Activated naive CD4-positive, alpha-beta T cell treated with Interleukin-2 at 50 U/mL for 16 hours (primary cell): ENCODE measurements around the gene MINK1.
"Not testable (repeated sequence)": the region's sequence is repeated elsewhere in the genome, so short reads cannot be mapped to it uniquely, and the experiment has no call there.

Source experiments
- DNase-seq: peaks from one replicate; pipeline ENCODE4 v3.0.0-alpha.2; 2020

Gene MINK1

DNA sequence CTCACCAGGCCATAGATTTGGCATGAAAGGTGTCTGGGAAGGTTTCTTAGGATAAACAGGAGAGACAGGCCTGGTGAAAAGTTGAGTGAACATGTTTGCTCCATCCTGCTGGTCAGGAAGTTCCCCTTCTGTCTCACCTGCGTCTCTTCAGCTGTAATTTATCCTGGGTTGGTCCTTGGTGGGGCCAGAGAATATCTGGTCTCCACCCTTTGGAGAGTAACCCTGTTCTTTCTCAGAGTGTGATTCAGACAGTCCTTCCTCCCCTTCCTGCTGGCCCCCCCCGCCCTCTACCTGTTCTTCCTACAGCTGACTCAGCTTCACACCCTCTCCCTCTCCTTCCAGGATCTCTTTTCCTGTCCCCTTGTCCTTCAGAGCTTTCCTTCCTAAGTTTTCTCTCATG is 17.1 kb downstream of the MINK1 start:
- no peak for DNase-seq

DNA sequence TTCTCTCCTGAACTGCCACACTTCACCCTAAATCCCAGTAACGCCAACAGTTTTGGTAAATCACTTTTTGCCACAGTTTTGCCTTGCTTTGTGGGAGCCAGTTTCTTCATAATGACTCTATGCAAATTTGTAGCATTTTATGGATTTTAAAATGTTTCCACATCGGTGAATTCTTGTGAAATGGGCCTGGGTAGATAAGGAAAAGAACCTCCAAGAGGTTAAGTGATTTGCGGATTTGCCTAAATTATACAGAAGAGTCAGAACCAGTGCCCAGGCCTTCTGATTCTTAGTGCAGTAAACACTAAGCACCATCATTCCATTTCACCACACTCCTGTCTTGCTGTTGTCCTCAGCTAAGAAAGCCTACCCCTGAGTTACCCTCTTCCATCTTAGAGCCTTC is 17.9 kb downstream of the MINK1 start:
- DNase-seq: no peak

DNA sequence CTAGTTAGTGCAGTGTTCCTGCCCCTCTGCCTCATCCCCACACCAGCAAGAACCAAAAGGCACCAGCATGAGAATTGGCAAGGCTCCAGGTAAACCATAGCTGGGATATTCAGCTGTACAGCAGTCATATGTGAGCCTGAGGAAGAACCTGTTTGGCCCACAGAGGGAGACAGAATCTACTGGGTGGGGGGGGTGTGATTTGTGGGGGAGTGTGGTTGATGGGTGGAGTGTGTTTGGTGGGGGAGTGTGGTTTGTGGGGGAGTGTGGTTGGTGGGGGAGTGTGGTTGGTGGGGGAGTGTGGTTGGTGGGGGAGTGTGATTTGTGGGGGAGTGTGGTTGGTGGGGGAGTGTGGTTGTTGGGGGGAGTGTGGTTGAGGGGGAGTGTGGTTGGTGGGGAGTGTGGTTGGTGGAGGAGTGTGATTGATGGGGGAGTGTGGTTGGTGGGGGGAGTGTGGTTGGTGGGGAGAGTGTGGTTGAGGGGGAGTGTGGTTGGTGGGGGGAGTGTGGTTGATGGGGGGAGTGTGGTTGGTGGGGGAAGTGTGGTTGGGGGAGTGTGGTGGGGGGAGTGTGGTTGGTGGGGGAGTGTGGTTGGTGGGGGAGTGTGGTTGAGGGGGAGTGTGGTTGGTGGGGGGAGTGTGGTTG is 19.5 kb downstream of the MINK1 start:
- no peak for DNase-seq

DNA sequence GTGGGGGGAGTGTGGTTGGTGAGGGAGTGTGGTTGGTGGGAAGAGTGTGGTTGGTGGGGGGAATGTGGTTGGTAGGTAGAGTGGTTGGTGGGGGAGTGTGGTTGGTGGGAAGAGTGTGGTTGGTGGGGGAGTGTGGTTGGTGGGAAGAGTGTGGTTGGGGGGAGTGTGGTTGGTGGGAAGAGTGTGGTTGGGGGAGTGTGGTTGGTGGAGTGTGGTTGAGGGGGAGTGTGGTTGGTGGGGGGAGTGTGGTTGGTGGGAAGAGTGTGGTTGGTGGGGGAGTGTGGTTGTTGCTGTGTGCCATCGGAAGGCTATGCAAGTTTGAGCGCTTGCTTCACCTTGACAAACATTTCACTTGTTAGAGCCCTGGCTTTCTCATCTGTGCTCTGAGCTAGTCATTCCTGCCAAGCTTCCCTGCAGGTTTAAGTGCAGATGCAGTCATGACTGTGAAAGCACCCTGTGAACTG is 20.1 kb downstream of the MINK1 start:
- DNase-seq: no peak

DNA sequence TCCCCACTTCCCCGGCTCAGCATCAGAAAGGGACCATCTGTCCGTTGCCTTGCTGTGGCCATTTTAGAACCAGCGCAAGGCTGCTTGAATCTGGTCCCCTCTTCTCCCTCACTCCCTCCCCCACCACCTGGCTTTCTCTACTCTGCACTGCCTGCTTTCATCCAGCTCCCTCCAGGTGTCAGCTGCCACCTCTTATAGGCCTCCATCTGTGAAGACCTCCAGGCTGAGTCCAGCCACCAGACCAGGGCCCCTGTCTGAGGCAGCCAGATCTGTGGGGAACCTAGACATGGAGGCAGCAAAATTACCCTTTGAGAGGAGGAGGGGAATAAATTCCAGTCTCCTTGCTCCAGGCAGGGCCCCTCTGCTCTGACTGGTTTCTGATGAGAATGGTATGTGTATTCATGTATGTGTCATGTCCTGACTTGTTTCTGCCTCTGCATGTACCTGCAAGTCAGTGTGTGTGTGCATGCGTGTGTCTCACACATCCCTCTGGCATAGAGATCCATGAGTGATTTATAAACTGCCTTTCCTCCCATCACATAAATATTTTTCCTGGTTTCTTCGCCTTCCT is 21.1 kb downstream of the MINK1 start:
- DNase-seq: no peak

DNA sequence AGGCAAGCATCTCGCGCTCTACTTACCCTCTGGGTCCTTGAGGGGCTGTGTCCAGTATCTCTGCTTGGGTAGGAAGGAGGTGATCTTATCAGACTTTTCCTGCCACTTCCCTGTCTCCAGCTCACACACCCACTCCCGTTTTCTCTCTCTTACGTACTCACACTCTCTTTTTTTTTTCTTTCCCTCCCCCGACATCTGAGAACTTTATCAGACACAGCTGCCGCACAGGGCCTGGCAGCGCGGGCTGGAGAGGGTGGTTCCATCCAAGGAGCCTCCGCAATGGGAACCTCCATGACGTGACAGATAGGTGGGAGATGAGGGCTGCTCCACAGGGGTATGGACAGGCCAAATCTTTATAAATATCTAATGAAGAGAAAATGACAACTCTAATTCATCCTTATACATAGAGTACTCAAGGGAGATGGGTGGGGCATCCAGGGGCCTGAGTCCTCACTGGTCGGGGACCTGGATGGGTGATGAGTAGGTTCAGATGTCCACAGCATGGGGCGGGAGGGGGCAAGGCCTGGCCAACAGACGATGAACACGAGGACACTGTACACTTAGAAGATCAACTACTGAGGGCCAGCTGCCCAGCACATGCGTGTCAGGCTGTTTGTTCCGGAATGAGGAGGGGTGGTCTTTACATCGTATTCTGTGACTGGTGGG is 23.3 kb downstream of the MINK1 start:
- DNase-seq: no peak

GRCh38 chr17:4856937-4857314 is 23.8 kb downstream of the MINK1 start:
- no peak for DNase-seq

GRCh38 chr17:4857347-4857746 is 24.2 kb downstream of the MINK1 start:
- DNase-seq: not testable (repeated sequence)

GRCh38 chr17:4858068-4858881 is 25.1 kb downstream of the MINK1 start:
- DNase-seq: no peak

DNA sequence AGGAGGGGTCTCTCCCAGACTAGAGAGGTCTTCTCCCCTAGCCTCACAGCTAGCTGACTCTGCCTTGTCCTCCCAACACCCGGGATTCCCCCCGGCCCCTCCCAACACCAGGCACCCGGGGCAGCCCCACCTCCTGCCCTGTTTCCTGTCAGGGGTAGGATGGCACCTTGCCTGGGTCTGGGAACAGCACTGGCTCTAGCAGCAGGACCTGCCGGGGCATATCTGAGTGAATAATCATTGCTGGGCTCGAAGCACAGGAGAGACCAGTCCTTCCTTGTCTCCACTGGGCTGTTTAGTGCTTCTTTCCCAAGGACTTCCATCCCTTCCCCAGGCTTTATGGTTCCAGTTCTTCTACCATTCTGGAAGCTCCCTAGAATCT is 25.7 kb downstream of the MINK1 start:
- no peak for DNase-seq

DNA sequence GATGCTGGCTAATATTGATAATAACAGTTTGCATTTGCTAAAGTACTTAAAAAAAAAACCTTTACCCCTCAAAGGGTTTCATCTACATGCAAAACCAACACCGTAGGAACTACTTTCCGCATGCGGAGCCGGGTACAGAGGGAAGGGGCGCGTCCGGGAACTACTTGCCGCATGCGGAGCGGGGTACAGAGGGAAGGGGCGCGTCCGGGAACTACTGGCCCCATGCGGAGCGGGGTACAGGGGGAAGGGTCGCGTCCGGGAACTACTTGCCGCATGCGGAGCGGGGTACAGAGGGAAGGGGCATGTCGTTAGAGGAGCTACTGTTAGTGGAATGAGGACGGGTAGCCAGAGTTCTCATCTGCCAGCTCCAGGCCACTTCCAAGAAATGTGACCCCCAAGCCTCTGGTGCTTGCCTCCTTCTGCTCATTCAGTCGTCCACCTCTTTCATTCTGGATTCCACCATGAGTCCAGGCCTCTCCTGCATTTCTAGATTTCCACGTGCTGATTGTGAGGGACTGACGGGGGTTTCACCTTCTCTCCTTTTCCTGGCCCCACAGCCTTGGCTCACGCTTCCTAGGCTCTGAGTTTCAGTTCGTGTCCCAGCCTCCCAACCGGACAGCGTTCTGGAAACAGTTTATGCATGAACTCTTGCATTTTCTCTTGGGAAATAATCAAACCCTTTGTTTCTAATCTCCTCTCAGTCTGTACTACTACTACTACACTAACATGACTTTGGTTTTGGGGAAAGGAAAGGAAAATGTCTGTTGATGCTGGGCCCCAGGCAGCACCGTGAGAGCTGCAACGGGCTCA is 26.9 kb downstream of the MINK1 start:
- DNase-seq: no peak

GRCh38 chr17:4860651-4861050 is 27.5 kb downstream of the MINK1 start:
- no peak for DNase-seq

DNA sequence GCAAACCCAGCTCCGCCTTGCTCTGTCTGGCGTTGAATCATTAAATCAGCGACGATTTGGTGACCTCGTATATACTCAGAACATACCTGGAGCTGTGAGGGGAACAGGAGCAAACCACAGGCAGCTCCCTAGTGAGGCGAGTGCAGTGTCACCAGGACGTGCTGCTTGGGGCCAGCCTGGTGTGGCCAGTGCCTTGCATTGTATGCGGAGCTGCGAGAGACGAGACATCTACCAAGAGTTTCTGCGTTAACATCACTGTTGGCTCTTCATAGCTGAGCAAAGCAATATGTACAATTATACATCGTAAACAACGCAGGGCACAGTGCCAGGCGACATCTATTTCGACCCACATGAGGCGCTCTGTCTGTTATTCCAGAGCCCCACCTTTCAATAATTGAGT is 27.9 kb downstream of the MINK1 start:
- no peak for DNase-seq

DNA sequence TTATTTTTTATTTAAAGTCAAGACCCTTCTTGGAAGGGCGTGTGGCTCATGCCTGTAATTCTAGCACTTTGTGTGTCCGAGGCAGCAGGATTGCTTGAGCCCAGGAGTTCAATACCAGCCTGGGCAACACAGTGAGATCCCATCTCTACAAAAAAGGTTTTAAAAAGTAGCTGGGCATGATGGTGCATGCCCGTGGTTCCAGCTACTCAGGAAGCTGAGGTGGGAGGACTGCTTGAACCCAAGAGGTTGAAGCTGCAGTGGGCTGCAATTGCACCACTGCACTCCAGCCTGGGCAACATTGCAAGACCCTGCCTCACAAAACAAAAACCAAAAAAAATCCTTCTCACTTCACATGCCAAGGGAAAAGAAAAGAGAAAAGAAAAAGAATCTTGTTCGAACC is 29.6 kb downstream of the MINK1 start:
- no peak for DNase-seq

GRCh38 chr17:4863321-4863720 is 30.2 kb downstream of the MINK1 start:
- DNase-seq: no peak

DNA sequence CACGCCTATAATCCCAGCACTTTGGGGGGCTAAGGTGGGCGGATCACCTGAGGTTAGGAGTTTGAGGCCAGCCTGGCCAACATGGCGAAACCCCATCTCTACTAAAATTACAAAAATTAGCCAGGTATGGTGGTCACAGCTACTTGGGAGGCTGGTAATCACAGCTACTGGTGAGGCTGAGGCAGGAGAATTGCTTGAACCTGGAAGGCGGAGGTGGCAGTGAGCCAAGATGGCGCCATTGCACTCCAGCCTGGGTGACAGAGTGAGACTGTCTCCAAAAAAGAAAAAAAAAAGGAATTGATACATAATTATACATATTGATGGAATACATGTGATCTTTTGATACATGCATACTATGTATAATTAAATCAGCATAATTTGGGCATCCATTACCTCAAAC is 34.4 kb downstream of the MINK1 start:
- not testable (repeated sequence) for DNase-seq

DNA sequence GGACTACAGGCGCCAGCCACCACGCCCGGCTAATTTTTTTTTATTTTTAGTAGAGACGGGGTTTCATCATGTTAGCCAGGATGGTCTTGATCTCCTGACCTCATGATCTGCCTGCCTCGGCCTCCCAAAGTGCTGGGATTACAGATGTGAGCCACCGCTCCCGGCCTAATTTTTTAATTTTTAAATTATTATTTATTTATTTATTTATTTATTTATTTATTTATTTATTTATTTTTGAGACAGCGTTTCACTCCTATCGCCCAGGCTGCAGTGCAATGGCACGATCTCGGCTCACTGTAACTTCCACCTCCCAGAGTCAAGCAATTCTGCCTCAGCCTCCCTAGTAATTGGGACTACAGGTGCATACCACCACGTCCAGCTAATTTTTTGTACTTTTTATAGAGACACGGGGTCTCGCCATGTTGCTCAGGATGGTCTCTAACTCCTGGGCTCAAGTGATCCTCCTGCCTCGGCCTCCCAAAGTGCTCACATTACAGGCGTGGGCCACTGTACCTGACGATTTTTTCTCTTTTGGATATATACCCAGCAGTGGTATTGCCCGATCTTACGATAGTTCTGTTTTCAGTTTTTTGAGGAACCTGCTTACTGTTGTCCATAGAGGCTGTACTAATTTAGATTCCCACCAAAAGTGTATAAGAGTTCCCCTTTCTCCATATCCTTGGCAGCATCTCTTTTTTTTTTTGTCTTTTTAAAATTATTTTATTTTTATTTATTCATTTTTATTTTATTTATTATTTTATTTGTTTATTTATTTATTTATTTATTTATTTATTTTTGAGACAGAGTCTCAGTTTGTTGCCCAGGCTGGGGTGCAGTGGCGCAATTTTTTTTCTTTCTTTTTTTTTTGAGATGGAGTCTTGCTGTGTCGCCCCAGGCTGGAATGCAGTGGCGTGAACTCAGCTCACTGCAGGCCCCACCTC is 36.2 kb downstream of the MINK1 start:
- not testable (repeated sequence) for DNase-seq

DNA sequence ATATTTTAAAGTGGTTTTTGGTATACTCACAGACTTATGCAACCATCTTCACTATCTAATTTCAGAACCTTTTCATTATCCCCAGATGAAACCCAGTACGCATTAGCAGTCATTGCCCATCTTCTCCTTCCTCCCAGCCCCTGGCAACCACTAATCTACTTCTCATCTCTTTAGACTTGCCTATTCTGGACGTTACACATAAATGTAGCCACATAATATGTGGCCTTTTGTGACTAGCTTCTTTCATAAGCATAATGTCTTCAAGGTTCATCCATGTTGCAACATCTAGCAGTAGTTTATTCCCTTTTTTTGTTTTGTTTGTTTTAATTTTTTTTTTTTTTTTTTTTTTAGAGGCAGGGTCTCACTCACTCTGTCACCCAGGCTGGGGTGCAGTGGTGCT is 37.7 kb downstream of the MINK1 start:
- no peak for DNase-seq

GRCh38 chr17:4872786-4873185 is 39.6 kb downstream of the MINK1 start:
- DNase-seq: no peak

DNA sequence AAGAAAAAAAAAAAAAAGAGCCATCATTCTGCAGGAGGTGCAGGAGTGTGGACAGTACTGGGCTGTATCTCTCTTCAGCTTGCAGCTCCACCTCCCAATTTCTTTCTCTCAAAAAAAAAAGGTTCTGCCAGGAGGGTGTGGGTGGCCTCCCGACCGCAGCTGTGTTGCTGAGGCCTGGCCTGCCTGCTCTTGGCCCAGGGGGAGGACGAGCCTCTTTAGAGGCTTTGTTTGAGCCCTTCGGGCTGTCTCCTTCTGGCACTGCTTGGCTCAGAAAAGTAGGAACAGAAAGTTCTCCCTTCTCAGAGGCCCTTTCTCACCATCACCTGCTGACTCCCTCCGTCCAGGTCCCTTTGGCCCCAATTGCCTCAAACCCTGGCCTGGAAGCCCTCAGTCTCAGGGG is 43.9 kb downstream of the MINK1 start:
- DNase-seq: no peak

DNA sequence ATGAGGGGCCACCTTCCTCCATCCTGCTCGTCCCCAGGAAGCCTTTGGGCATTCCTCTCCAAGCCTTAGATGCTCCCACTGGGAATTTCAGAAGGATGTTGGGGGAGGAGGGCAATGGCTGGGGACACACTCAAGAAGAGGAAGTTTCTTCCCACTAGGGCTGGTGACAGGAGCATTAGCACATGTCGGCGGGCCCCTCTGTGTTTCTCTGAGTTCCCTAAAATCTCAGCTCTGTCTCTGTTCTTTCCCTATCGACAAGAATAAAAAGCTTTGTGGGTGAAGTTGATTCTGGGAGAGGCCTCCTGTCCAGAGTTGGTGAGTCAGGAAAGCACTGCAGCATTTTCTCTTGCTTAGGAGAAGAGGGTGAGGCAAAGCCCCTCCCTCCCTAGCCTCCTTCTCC is 46.5 kb downstream of the MINK1 start:
- DNase-seq: no peak

- no peak for DNase-seq
These were observed 47.7 kb downstream of the MINK1 start for GRCh38 chr17:4880857-4881256.
